Measurements from ENCODE around the gene FBXO21.
"Not testable (repeated sequence)": the region's sequence is repeated elsewhere in the genome, so short reads cannot be mapped to it uniquely, and the experiment has no call there.

The FBXO21 gene

GRCh38 chr12:117227000-117227653, 36.9 kb upstream of the FBXO21 start:
- Histone ChIP-seq H4K8ac (ENCODE audit: low read depth, low read length) (no peak overlapping the region), H3K4ac (ENCODE audit: low read depth, low read length) (no peak overlapping the region)
- WGBS (ENCODE audit: extremely low coverage, insufficient coverage, low lambda C conversion rate) = no CpG with 5 or more reads among the region's 12 CpGs

GRCh38 chr12:117226505-117226904, 36.2 kb upstream of the FBXO21 start:
- H2AK5ac ChIP-seq (ENCODE audit: low read length) = no peak overlapping the region
- H4K5ac ChIP-seq (ENCODE audit: low read length) = no peak overlapping the region
- no peak overlapping the region for H2BK15ac ChIP-seq (replicated peaks; ENCODE audit: low read depth)
- no peaks in the 10 kb centered on the region for H3K4me1 ChIP-seq (ENCODE audit: control insufficient read depth, low read depth, low read length)
- no peak overlapping the region for H3K9ac ChIP-seq (ENCODE audit: low read length)
- H3K4me2 ChIP-seq (ENCODE audit: low read length) = no peak overlapping the region
- DNase-seq = no peak
- H2BK5ac ChIP-seq (ENCODE audit: low read length) = no peak overlapping the region
- no peak overlapping the region for H3K27ac ChIP-seq (ENCODE audit: low read depth, low read length)
- no peak overlapping the region for H2BK120ac ChIP-seq (ENCODE audit: low read depth, low read length)
- no peaks in the 10 kb centered on the region for H3K27me3 ChIP-seq (ENCODE audit: insufficient read depth, low read length, poor library complexity)
- no peak overlapping the region for H3K23ac ChIP-seq (ENCODE audit: low read length)
- H3K79me1 ChIP-seq (ENCODE audit: low read length) = no peaks in the 10 kb centered on the region
- no peak overlapping the region for H3K4me3 ChIP-seq (ENCODE audit: low read length)
- H3K56ac ChIP-seq (ENCODE audit: low read length) = no peak overlapping the region
- H3K36me3 ChIP-seq (ENCODE audit: control insufficient read depth, insufficient read depth, low read length) = no peaks in the 10 kb centered on the region
- H3K79me2 ChIP-seq (ENCODE audit: control insufficient read depth, insufficient read depth, low read length) = no peaks in the 10 kb centered on the region
- WGBS (ENCODE audit: extremely low coverage, insufficient coverage, low lambda C conversion rate) = no CpG with 5 or more reads among the region's 10 CpGs
- H3K18ac ChIP-seq (ENCODE audit: low read length) = no peak overlapping the region
- H3K4ac ChIP-seq (ENCODE audit: low read depth, low read length) = no peak overlapping the region
- H4K8ac ChIP-seq (ENCODE audit: low read depth, low read length) = no peak overlapping the region

More at GRCh38 chr12:117227000-117227653, 36.9 kb upstream of the FBXO21 start:
- no peaks in the 10 kb centered on the region for H3K27me3 ChIP-seq (ENCODE audit: insufficient read depth, low read length, poor library complexity)
- H3K4me1 ChIP-seq (ENCODE audit: control insufficient read depth, low read depth, low read length) = no peaks in the 10 kb centered on the region
- H3K9ac ChIP-seq (ENCODE audit: low read length) = no peak overlapping the region
- no peaks in the 10 kb centered on the region for H3K36me3 ChIP-seq (ENCODE audit: control insufficient read depth, insufficient read depth, low read length)
- no peak overlapping the region for H2BK5ac ChIP-seq (ENCODE audit: low read length)
- H2BK15ac ChIP-seq (replicated peaks; ENCODE audit: low read depth) = no peak overlapping the region
- no peaks in the 10 kb centered on the region for H3K79me1 ChIP-seq (ENCODE audit: low read length)
- no peak overlapping the region for H3K18ac ChIP-seq (ENCODE audit: low read length)
- no peaks in the 10 kb centered on the region for H3K79me2 ChIP-seq (ENCODE audit: control insufficient read depth, insufficient read depth, low read length)
- H3K4me3 ChIP-seq (ENCODE audit: low read length) = no peak overlapping the region
- no peak overlapping the region for H3K23ac ChIP-seq (ENCODE audit: low read length)
- H3K27ac ChIP-seq (ENCODE audit: low read depth, low read length) = no peak overlapping the region
- H2BK120ac ChIP-seq (ENCODE audit: low read depth, low read length) = no peak overlapping the region
- no peak overlapping the region for H4K5ac ChIP-seq (ENCODE audit: low read length)
- no peak overlapping the region for H2AK5ac ChIP-seq (ENCODE audit: low read length)
- H3K4me2 ChIP-seq (ENCODE audit: low read length) = no peak overlapping the region
- no peak for DNase-seq
- no peak overlapping the region for H3K56ac ChIP-seq (ENCODE audit: low read length)

GRCh38 chr12:117225179-117225578, 34.9 kb upstream of the FBXO21 start:
- Histone ChIP-seq H3K36me3 (ENCODE audit: control insufficient read depth, insufficient read depth, low read length) (no peaks in the 10 kb centered on the region), H3K4ac (ENCODE audit: low read depth, low read length) (no peak overlapping the region), H3K18ac (ENCODE audit: low read length) (no peak overlapping the region), H2AK5ac (ENCODE audit: low read length) (no peak overlapping the region), H3K56ac (ENCODE audit: low read length) (no peak overlapping the region), H4K8ac (ENCODE audit: low read depth, low read length) (no peak overlapping the region), H3K27me3 (ENCODE audit: insufficient read depth, low read length, poor library complexity) (no peaks in the 10 kb centered on the region), H3K23ac (ENCODE audit: low read length) (no peak overlapping the region), H3K79me2 (ENCODE audit: control insufficient read depth, insufficient read depth, low read length) (no peaks in the 10 kb centered on the region), H4K5ac (ENCODE audit: low read length) (no peak overlapping the region), H3K4me1 (ENCODE audit: control insufficient read depth, low read depth, low read length) (no peaks in the 10 kb centered on the region), H2BK5ac (ENCODE audit: low read length) (no peak overlapping the region), H3K79me1 (ENCODE audit: low read length) (no peaks in the 10 kb centered on the region), H3K4me2 (ENCODE audit: low read length) (no peak overlapping the region), H3K9ac (ENCODE audit: low read length) (no peak overlapping the region), H3K4me3 (ENCODE audit: low read length) (no peak overlapping the region), H2BK120ac (ENCODE audit: low read depth, low read length) (no peak overlapping the region), H3K27ac (ENCODE audit: low read depth, low read length) (no peak overlapping the region), H2BK15ac (replicated peaks; ENCODE audit: low read depth) (no peak overlapping the region)
- no peak for DNase-seq
- WGBS (ENCODE audit: extremely low coverage, insufficient coverage, low lambda C conversion rate) = no CpG with 5 or more reads among the region's 6 CpGs

GRCh38 chr12:117220947-117221346, 30.7 kb upstream of the FBXO21 start:
- H3K9ac ChIP-seq (ENCODE audit: low read length); H3K4me3 ChIP-seq (ENCODE audit: low read length); H3K27me3 ChIP-seq (ENCODE audit: insufficient read depth, low read length, poor library complexity); DNase-seq; H3K4ac ChIP-seq (ENCODE audit: low read depth, low read length); H3K79me2 ChIP-seq (ENCODE audit: control insufficient read depth, insufficient read depth, low read length); H4K5ac ChIP-seq (ENCODE audit: low read length); H3K79me1 ChIP-seq (ENCODE audit: low read length); H3K56ac ChIP-seq (ENCODE audit: low read length); H2BK120ac ChIP-seq (ENCODE audit: low read depth, low read length); H3K4me1 ChIP-seq (ENCODE audit: control insufficient read depth, low read depth, low read length); H3K23ac ChIP-seq (ENCODE audit: low read length); H3K36me3 ChIP-seq (ENCODE audit: control insufficient read depth, insufficient read depth, low read length); H3K27ac ChIP-seq (ENCODE audit: low read depth, low read length); H2BK15ac ChIP-seq (replicated peaks; ENCODE audit: low read depth); H2BK5ac ChIP-seq (ENCODE audit: low read length); H3K4me2 ChIP-seq (ENCODE audit: low read length); H3K18ac ChIP-seq (ENCODE audit: low read length); H4K8ac ChIP-seq (ENCODE audit: low read depth, low read length); H2AK5ac ChIP-seq (ENCODE audit: low read length): not testable (repeated sequence)
- no CpG with 5 or more reads among the region's 5 CpGs for whole genome bisulfite sequencing (ENCODE audit: extremely low coverage, insufficient coverage, low lambda C conversion rate)

GRCh38 chr12:117218149-117218548, 27.9 kb upstream of the FBXO21 start:
- no peaks in the 10 kb centered on the region for H3K79me1 ChIP-seq (ENCODE audit: low read length)
- H3K23ac ChIP-seq (ENCODE audit: low read length) = no peak overlapping the region
- no peak overlapping the region for H4K5ac ChIP-seq (ENCODE audit: low read length)
- no peak overlapping the region for H3K4ac ChIP-seq (ENCODE audit: low read depth, low read length)
- H3K4me3 ChIP-seq (ENCODE audit: low read length) = no peak overlapping the region
- H3K9ac ChIP-seq (ENCODE audit: low read length) = no peak overlapping the region
- no peak overlapping the region for H3K4me2 ChIP-seq (ENCODE audit: low read length)
- H3K27ac ChIP-seq (ENCODE audit: low read depth, low read length) = no peak overlapping the region
- no peak overlapping the region for H2AK5ac ChIP-seq (ENCODE audit: low read length)
- H3K18ac ChIP-seq (ENCODE audit: low read length) = no peak overlapping the region
- no peak overlapping the region for H4K8ac ChIP-seq (ENCODE audit: low read depth, low read length)
- H3K56ac ChIP-seq (ENCODE audit: low read length) = no peak overlapping the region
- DNase-seq = no peak
- no peaks in the 10 kb centered on the region for H3K79me2 ChIP-seq (ENCODE audit: control insufficient read depth, insufficient read depth, low read length)
- H3K4me1 ChIP-seq (ENCODE audit: control insufficient read depth, low read depth, low read length) = no peaks in the 10 kb centered on the region
- no peak overlapping the region for H2BK120ac ChIP-seq (ENCODE audit: low read depth, low read length)
- H3K27me3 ChIP-seq (ENCODE audit: insufficient read depth, low read length, poor library complexity) = no peaks in the 10 kb centered on the region
- WGBS (ENCODE audit: extremely low coverage, insufficient coverage, low lambda C conversion rate) = no CpG with 5 or more reads among the region's 7 CpGs
- H3K36me3 ChIP-seq (ENCODE audit: control insufficient read depth, insufficient read depth, low read length) = no peaks in the 10 kb centered on the region
- H2BK15ac ChIP-seq (replicated peaks; ENCODE audit: low read depth) = no peak overlapping the region
- no peak overlapping the region for H2BK5ac ChIP-seq (ENCODE audit: low read length)

GRCh38 chr12:117216686-117217085, 26.4 kb upstream of the FBXO21 start:
- no peaks in the 10 kb centered on the region for H3K36me3 ChIP-seq (ENCODE audit: control insufficient read depth, insufficient read depth, low read length)
- no peak overlapping the region for H3K23ac ChIP-seq (ENCODE audit: low read length)
- no peaks in the 10 kb centered on the region for H3K4me1 ChIP-seq (ENCODE audit: control insufficient read depth, low read depth, low read length)
- H3K4me2 ChIP-seq (ENCODE audit: low read length) = no peak overlapping the region
- H2BK120ac ChIP-seq (ENCODE audit: low read depth, low read length) = no peak overlapping the region
- no peak overlapping the region for H2AK5ac ChIP-seq (ENCODE audit: low read length)
- H3K4ac ChIP-seq (ENCODE audit: low read depth, low read length) = no peak overlapping the region
- H4K5ac ChIP-seq (ENCODE audit: low read length) = no peak overlapping the region
- H2BK5ac ChIP-seq (ENCODE audit: low read length) = no peak overlapping the region
- H3K27ac ChIP-seq (ENCODE audit: low read depth, low read length) = no peak overlapping the region
- no peak overlapping the region for H4K8ac ChIP-seq (ENCODE audit: low read depth, low read length)
- no peaks in the 10 kb centered on the region for H3K79me1 ChIP-seq (ENCODE audit: low read length)
- no peaks in the 10 kb centered on the region for H3K79me2 ChIP-seq (ENCODE audit: control insufficient read depth, insufficient read depth, low read length)
- H3K18ac ChIP-seq (ENCODE audit: low read length) = no peak overlapping the region
- no peak for DNase-seq
- H3K27me3 ChIP-seq (ENCODE audit: insufficient read depth, low read length, poor library complexity) = no peaks in the 10 kb centered on the region
- H2BK15ac ChIP-seq (replicated peaks; ENCODE audit: low read depth) = no peak overlapping the region
- no peak overlapping the region for H3K9ac ChIP-seq (ENCODE audit: low read length)
- no CpG with 5 or more reads among the region's 5 CpGs for WGBS (ENCODE audit: extremely low coverage, insufficient coverage, low lambda C conversion rate)
- H3K56ac ChIP-seq (ENCODE audit: low read length) = no peak overlapping the region
- no peak overlapping the region for H3K4me3 ChIP-seq (ENCODE audit: low read length)

Measured in mesendoderm (in vitro differentiated cells).